Measurements from ENCODE around the gene SLC39A6. TPM values are rescaled to one million over a fixed set of nuclear protein-coding genes. Genes with fewer than 3 reads are reported as not detected.
A peak's percentile ranks its signal among the peaks of the same experiment; 100 is the strongest.

The SLC39A6 gene, protein sequence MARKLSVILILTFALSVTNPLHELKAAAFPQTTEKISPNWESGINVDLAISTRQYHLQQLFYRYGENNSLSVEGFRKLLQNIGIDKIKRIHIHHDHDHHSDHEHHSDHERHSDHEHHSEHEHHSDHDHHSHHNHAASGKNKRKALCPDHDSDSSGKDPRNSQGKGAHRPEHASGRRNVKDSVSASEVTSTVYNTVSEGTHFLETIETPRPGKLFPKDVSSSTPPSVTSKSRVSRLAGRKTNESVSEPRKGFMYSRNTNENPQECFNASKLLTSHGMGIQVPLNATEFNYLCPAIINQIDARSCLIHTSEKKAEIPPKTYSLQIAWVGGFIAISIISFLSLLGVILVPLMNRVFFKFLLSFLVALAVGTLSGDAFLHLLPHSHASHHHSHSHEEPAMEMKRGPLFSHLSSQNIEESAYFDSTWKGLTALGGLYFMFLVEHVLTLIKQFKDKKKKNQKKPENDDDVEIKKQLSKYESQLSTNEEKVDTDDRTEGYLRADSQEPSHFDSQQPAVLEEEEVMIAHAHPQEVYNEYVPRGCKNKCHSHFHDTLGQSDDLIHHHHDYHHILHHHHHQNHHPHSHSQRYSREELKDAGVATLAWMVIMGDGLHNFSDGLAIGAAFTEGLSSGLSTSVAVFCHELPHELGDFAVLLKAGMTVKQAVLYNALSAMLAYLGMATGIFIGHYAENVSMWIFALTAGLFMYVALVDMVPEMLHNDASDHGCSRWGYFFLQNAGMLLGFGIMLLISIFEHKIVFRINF
- 28.9 TPM for total RNA-seq
- long read RNA-seq, transcript SLC39A6-204 (10 exons, 3,003 nt), result minor isoform, 9 of 46 reads
- long read RNA-seq, transcript SLC39A6-201 (10 exons, 3,543 nt), result major isoform, 26 of 46 reads
- long read RNA-seq, partial matches to known transcripts, result 8 of 46 reads
- long read RNA-seq, other reads (novel, unspliced or antisense), result 3 of 46 reads

- Histone ChIP-seq H3K27ac (peak within 1 kb of the TSS; percentile 98), H3K4me3 (peak within 1 kb of the TSS; percentile 97), H3K9me3 (no peaks in the 10 kb centered on the region), H3K36me3 (peaks cover 16% of the 10 kb centered on the region), H3K27me3 (ENCODE audit: low read depth) (no peaks in the 10 kb centered on the region), H3K4me1 (peaks cover 26% of the 10 kb centered on the region)
- DNase-seq (peak; percentile 99), ATAC-seq (peak; percentile 99)
- intact Hi-C loops (cut with DNase I), result no loop called here
- no peak for TF ChIP-seq CTCF (IDR thresholded peaks at IDR 0.05)
Observed at GRCh38 chr18:36129300-36130038, at the start of gene SLC39A6, which contains the start of gene ELP2. Gene SLC39A6 (minus strand): TSS chr18:36129340. CDS start chr18:36127007, 2,333 bp downstream. Gene ELP2 (plus strand): TSS chr18:36129899. CDS start chr18:36129934, 35 bp downstream.

DNA sequence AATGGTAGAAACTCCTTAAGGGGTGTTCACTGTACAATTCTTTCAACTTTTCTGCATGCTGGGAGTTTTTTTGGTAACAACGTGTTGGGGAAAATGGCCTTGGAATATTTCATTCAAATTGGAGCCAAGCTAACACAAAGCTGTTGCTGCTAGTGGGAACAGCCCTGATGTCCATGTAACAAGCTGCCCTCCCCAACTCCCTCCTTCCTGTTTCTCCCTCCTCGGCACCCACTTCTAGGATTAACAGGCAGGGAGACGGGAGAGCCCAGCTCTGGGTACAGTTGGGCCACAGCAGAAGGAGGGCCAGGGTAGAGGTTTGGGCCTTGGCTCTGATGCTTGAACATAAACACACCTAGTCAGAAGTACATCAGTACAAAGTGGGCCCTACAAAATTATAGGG is 48.8 kb upstream of the SLC39A6 start:
- DNase-seq (no peak), ATAC-seq (no peak)
- Histone ChIP-seq H3K27ac (no peak overlapping the region), H3K9me3 (no peaks in the 10 kb centered on the region), H3K36me3 (peaks cover 39% of the 10 kb centered on the region), H3K27me3 (ENCODE audit: low read depth) (no peaks in the 10 kb centered on the region), H3K4me1 (peaks cover 16% of the 10 kb centered on the region), H3K4me3 (no peak overlapping the region)
- intact Hi-C loops (cut with DNase I), result no loop called here
- no peak for TF ChIP-seq CTCF (IDR thresholded peaks at IDR 0.05)

DNA sequence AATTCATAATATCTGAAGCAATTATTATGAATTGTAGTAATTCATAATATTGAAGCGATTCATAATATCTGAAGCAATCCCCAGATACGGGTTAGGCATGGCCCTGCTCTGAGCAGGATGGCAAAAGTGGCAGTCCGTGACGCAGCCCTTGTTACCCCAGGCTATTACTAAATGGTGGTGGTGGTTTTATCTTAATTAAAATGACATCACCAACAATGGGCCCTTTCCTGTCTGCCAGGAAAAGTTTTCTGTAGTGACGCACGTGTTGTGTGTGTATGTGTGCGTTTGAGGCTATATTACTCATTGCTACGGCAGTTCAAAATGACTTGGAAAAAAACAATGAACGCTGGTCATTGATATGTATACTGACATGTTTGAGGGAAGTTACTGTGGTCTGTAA is 47.6 kb upstream of the SLC39A6 start:
- intact Hi-C loops (cut with DNase I), result no loop called here

GRCh38 chr18:36176177-36176584 is 47.0 kb upstream of the SLC39A6 start:
- intact Hi-C loops (cut with DNase I), result no loop called here
- Histone ChIP-seq H3K9me3 (no peaks in the 10 kb centered on the region), H3K4me3 (no peak overlapping the region), H3K4me1 (peaks cover 16% of the 10 kb centered on the region), H3K27ac (no peak overlapping the region), H3K36me3 (peaks cover 57% of the 10 kb centered on the region), H3K27me3 (ENCODE audit: low read depth) (no peaks in the 10 kb centered on the region)
- ATAC-seq (no peak), DNase-seq (no peak)
- TF ChIP-seq CTCF (IDR thresholded peaks at IDR 0.05), result no peak

More for the DNA sequence above, 47.6 kb upstream of the SLC39A6 start:
- no peaks in the 10 kb centered on the region for H3K27me3 ChIP-seq (ENCODE audit: low read depth)
- TF ChIP-seq CTCF (IDR thresholded peaks at IDR 0.05), result no peak
- DNase-seq (no peak), ATAC-seq (no peak)
- H3K9me3 ChIP-seq, result no peaks in the 10 kb centered on the region
- peaks cover 16% of the 10 kb centered on the region for H3K4me1 ChIP-seq
- H3K36me3 ChIP-seq, result peaks cover 51% of the 10 kb centered on the region
- no peak overlapping the region for H3K4me3 ChIP-seq
- H3K27ac ChIP-seq, result no peak overlapping the region

DNA sequence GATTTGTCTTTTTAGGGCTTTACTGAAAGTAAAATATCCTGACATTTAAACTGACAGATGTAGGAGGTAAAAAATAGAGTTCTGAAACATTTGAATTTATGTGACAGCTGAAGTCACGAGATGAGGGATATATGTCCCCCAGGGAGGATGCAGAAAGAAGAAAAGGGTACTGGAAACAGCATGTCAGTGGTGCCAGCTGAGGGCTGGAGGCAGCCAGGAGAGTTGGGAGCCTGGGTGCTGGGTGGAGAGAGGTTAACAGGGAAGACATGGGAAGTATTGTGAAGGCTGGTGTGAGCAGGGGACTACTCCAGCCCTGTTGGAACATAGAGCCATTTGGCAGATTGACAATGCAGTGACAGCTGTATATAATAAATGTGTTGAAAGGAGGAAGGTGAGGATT is 46.3 kb upstream of the SLC39A6 start:
- ATAC-seq, result no peak
- peaks cover 12% of the 10 kb centered on the region for H3K4me1 ChIP-seq

More for the DNA sequence above, 46.3 kb upstream of the SLC39A6 start:
- Histone ChIP-seq H3K27me3 (ENCODE audit: low read depth) (no peaks in the 10 kb centered on the region), H3K36me3 (peaks cover 64% of the 10 kb centered on the region), H3K4me3 (no peak overlapping the region), H3K9me3 (no peaks in the 10 kb centered on the region), H3K27ac (no peak overlapping the region)
- no peak for DNase-seq
- intact Hi-C loops (cut with DNase I), result no loop called here
- no peak for TF ChIP-seq CTCF (IDR thresholded peaks at IDR 0.05)
